ENCODE results near the gene SART3. TPM values are rescaled to one million over a fixed set of nuclear protein-coding genes. Genes with fewer than 3 reads are reported as not detected.

SART3 gene
- polyA plus RNA-seq, 1 of the 3 experiments (the other 2 are of a cell fraction): 28.9 TPM

GRCh38 chr12:108572166-108572790 lies 11.3 kb upstream of the SART3 start:
- ChIA-PET CTCF (interaction anchor here (0.9 to 16.0 kb wide), 2 partner anchors 43 to 233 kb away, joined by 3 to 503 read pairs; no protein-coding TSS in a partner anchor), POLR2A (no interaction called here)
- no peak overlapping the region for H3K27ac ChIP-seq (ENCODE audit: low read depth in 2 of 2, low read length in 1 of 2)
- H4K20me1 ChIP-seq (ENCODE audit: insufficient read depth): no peaks in the 10 kb centered on the region
- peaks cover 4 to 5% of the 10 kb centered on the region in 2 experiments; a peak in 2 of 4 replicates for H3K4me1 ChIP-seq (ENCODE audit: control insufficient read depth in 1 of 2, insufficient read depth in 2 of 2, low read depth in 1 of 2, low read length in 1 of 2)
- no peak for TF ChIP-seq TEAD4 (IDR thresholded peaks at IDR 0.05; ENCODE audit: borderline replicate concordance, insufficient read depth)
- no peak for TF ChIP-seq MAX (IDR thresholded peaks at IDR 0.05; ENCODE audit: low read depth)
- no peak for TF ChIP-seq GATA2 (CRISPR knock-in tag; IDR thresholded peaks at IDR 0.05)
- no peak for TF ChIP-seq EP300 (IDR thresholded peaks at IDR 0.05; ENCODE audit: borderline replicate concordance in 1 of 2, low read depth in 1 of 2, low read length in 1 of 2)
- TF ChIP-seq NFIC (IDR thresholded peaks at IDR 0.05; ENCODE audit: borderline replicate concordance): no peak
- no peak for TF ChIP-seq GABPA (IDR thresholded peaks at IDR 0.05; ENCODE audit: low read depth)
- TF ChIP-seq MXI1 (IDR thresholded peaks at IDR 0.05; ENCODE audit: low read depth, low read length): no peak
- TF ChIP-seq ZBTB33 (IDR thresholded peaks at IDR 0.05; ENCODE audit: borderline replicate concordance, low read depth): no peak
- no peak for TF ChIP-seq USF1 (IDR thresholded peaks at IDR 0.05; ENCODE audit: borderline replicate concordance, low read depth)
- no peak for TF ChIP-seq JUND (IDR thresholded peaks at IDR 0.05)
- no peak for TF ChIP-seq RXRA (IDR thresholded peaks at IDR 0.05; ENCODE audit: borderline replicate concordance, low read depth)
- no peak for TF ChIP-seq TCF12 (IDR thresholded peaks at IDR 0.05)
- no peak for TF ChIP-seq RFX5 (IDR thresholded peaks at IDR 0.05; ENCODE audit: low read length)
- TF ChIP-seq USF2 (IDR thresholded peaks at IDR 0.05; ENCODE audit: borderline replicate concordance, low read depth, low read length): no peak
- TF ChIP-seq SMC3 (IDR thresholded peaks at IDR 0.05; ENCODE audit: low read depth, low read length): no peak
- TF ChIP-seq IRF3 (IDR thresholded peaks at IDR 0.05; ENCODE audit: low read depth, low read length): no peak
- TF ChIP-seq SIN3A (IDR thresholded peaks at IDR 0.05; ENCODE audit: borderline replicate concordance, low read depth, low read length): no peak
- peaks cover 6% of the 10 kb centered on the region for H3F3A ChIP-seq (replicated peaks; ENCODE audit: insufficient read depth)
- no peak overlapping the region for H2AFZ ChIP-seq (ENCODE audit: low read depth)
- H3K4me2 ChIP-seq: no peak overlapping the region
- H3K27me3 ChIP-seq (ENCODE audit: insufficient read depth): no peaks in the 10 kb centered on the region
- no peaks in the 10 kb centered on the region for H3K9me2 ChIP-seq
- no peak for DNase-seq
- H3K4me3 ChIP-seq (ENCODE audit: low read depth in 2 of 2, low read length in 1 of 2): no peak overlapping the region
- no peak overlapping the region for H3K9ac ChIP-seq
- H3K9me3 ChIP-seq: no peaks in the 10 kb centered on the region
- 84% methylated on average over 8 of the region's 8 CpGs for WGBS (ENCODE audit: low lambda C conversion rate)
- H3K36me3 ChIP-seq (replicated peaks in 1 of 2; ENCODE audit: control insufficient read depth in 1 of 2, insufficient read depth in 2 of 2, low read length in 1 of 2): peaks cover 24% of the 10 kb centered on the region in 2 experiments
- no peaks in the 10 kb centered on the region for H3K79me2 ChIP-seq (ENCODE audit: insufficient read depth)
